ENCODE data around the gene DESI1. TPM values are rescaled to one million over a fixed set of nuclear protein-coding genes. Genes with fewer than 3 reads are reported as not detected.

DESI1 gene
- total RNA-seq, 1 experiment from 2014 or later, result 38.2 TPM

DNA sequence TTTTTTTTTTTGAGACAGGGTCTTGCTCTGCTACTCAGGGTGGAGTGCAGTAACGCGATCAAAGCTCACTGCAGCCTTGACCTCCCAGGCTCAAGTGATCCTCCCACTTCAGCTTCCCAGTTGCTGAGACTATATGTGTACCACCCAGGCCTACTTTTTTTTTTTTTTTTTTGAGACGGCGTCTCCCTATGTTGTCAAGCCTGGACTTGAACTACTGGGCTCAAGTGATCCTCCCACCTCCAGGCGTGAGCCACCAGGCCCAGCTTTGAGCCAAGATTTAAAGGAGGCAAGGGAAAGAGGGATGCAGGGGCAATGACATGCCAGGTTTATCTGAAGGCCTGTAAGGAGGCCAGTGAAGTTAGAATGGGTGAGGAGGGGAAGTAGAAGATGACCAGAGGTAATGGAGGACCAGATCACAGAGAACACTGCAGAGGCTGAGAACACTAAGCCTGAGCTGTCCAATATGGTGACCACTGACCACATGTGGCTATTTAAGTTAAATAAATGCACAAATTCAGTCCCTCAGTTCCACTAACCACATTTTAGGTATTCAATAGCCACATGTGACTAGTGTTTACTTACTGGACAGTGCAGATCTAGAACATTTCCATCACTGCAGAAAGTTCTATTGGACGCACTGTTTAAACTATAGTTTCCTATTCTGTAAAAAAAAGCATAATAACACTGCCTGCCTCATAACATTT is 8.1 kb downstream of the DESI1 start:
- H3K36me3 Mint-ChIP-seq (ENCODE audit: insufficient read depth, unreplicated experiment), result peaks cover 14% of the 10 kb centered on the region
- BruUV-seq (replicated peaks), result no TSS peak
- CTCF ChIA-PET, result no interaction called here
- intact Hi-C loops (cut with micrococcal nuclease; ENCODE audit: unreplicated experiment), result no loop called here
- no peak overlapping the region for H3K27ac Mint-ChIP-seq (ENCODE audit: unreplicated experiment)
- H3K4me1 Mint-ChIP-seq (ENCODE audit: low read depth, unreplicated experiment), result no peaks in the 10 kb centered on the region
- Histone ChIP-seq H3K9me3 (no peaks in the 10 kb centered on the region), H3K27me3 (replicated peaks; ENCODE audit: control insufficient read depth, insufficient read depth, low read length) (no peaks in the 10 kb centered on the region), H3K4me1 (no peaks in the 10 kb centered on the region), H3K4me3 (ENCODE audit: low read depth, low read length) (no peak overlapping the region), H3K36me3 (ENCODE audit: control insufficient read depth, insufficient read depth, low read length) (no peaks in the 10 kb centered on the region; the same call in 1 of the 2 replicates)
- no peaks in the 10 kb centered on the region for H3K9me3 Mint-ChIP-seq (ENCODE audit: unreplicated experiment)
- DNase-seq, result no peak
- POLR2A ChIA-PET, result no interaction called here
- no peaks in the 10 kb centered on the region for H3K27me3 Mint-ChIP-seq (ENCODE audit: insufficient read depth, unreplicated experiment)
- TF ChIP-seq, protein P1, sequence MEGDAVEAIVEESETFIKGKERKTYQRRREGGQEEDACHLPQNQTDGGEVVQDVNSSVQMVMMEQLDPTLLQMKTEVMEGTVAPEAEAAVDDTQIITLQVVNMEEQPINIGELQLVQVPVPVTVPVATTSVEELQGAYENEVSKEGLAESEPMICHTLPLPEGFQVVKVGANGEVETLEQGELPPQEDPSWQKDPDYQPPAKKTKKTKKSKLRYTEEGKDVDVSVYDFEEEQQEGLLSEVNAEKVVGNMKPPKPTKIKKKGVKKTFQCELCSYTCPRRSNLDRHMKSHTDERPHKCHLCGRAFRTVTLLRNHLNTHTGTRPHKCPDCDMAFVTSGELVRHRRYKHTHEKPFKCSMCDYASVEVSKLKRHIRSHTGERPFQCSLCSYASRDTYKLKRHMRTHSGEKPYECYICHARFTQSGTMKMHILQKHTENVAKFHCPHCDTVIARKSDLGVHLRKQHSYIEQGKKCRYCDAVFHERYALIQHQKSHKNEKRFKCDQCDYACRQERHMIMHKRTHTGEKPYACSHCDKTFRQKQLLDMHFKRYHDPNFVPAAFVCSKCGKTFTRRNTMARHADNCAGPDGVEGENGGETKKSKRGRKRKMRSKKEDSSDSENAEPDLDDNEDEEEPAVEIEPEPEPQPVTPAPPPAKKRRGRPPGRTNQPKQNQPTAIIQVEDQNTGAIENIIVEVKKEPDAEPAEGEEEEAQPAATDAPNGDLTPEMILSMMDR (IDR thresholded peaks at IDR 0.05; ENCODE audit: insufficient read depth in 1 of 2, low read depth in 1 of 2, low read length in 1 of 2, severe bottlenecking in 1 of 2, unreplicated experiment in 1 of 2), result no peak
- H3K4me3 Mint-ChIP-seq (ENCODE audit: unreplicated experiment), result no peak overlapping the region

DNA sequence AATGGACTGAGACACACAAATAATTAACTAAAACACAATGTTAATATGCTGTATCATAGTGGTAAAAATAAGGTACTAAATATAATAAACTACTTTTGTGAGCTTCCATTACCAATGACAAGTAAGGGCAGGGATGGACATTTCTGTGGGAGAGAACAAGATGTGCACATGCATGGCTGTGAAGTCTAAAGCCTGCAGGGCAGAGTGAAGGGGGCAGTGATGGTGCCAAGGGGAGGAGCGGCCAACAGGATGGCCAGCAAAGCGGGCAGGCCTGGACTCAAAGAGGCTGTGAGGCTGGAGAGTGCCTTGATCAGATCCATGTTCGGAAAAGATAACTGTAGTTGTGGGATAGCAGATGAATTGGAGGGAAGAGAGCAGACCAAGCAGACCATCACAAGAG is 12.5 kb downstream of the DESI1 start:
- Mint-ChIP-seq H3K4me3 (ENCODE audit: unreplicated experiment) (no peak overlapping the region), H3K27ac (ENCODE audit: unreplicated experiment) (no peak overlapping the region), H3K36me3 (ENCODE audit: insufficient read depth, unreplicated experiment) (peaks cover 28% of the 10 kb centered on the region), H3K4me1 (ENCODE audit: low read depth, unreplicated experiment) (no peaks in the 10 kb centered on the region), H3K27me3 (ENCODE audit: insufficient read depth, unreplicated experiment) (no peaks in the 10 kb centered on the region), H3K9me3 (ENCODE audit: unreplicated experiment) (no peaks in the 10 kb centered on the region)
- H3K4me1 ChIP-seq, result no peaks in the 10 kb centered on the region
- CTCF ChIA-PET, result interaction anchor here (0.7 kb wide), 1 partner anchor 31 kb away, joined by 3 read pairs; no protein-coding TSS in a partner anchor
- TF ChIP-seq, protein P1 (IDR thresholded peaks at IDR 0.05; ENCODE audit: insufficient read depth in 1 of 2, low read depth in 1 of 2, low read length in 1 of 2, severe bottlenecking in 1 of 2, unreplicated experiment in 1 of 2), result no peak
- no TSS peak for BruUV-seq (replicated peaks)
- H3K9me3 ChIP-seq, result no peaks in the 10 kb centered on the region
- POLR2A ChIA-PET, result no interaction called here
- no peaks in the 10 kb centered on the region for H3K27me3 ChIP-seq (replicated peaks; ENCODE audit: control insufficient read depth, insufficient read depth, low read length)
- no peak overlapping the region for H3K4me3 ChIP-seq (ENCODE audit: low read depth, low read length)
- DNase-seq, result no peak
- intact Hi-C loops (cut with micrococcal nuclease; ENCODE audit: unreplicated experiment), result no loop called here
- H3K36me3 ChIP-seq (ENCODE audit: control insufficient read depth, insufficient read depth, low read length), result peaks cover 2% of the 10 kb centered on the region; the same call in 1 of the 2 replicates

DNA sequence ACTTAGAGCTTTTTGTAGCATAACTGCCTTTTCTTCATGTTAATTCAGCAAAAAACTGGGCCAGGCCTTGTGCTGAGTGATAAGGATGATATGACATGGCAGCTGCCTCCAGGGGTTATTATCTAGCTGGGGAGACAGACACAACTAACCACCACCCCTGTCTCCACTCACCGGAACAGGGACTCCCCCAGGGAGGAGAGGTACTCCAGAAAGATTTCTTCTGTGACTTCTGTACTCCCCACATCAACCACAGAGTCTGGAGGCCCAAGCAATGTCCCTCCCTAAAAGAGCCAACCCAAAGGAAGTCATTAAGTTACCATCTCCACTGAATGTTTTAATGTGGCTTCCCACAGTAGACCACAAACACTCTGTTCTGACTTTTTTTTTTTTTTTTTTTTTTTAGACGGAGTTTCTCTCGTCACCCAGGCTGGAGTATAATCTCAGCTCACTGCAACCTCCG is 16.9 kb downstream of the DESI1 start:
- Mint-ChIP-seq H3K9me3 (ENCODE audit: unreplicated experiment) (no peaks in the 10 kb centered on the region), H3K4me1 (ENCODE audit: low read depth, unreplicated experiment) (no peaks in the 10 kb centered on the region), H3K27ac (ENCODE audit: unreplicated experiment) (no peak overlapping the region), H3K36me3 (ENCODE audit: insufficient read depth, unreplicated experiment) (peaks cover 24% of the 10 kb centered on the region), H3K27me3 (ENCODE audit: insufficient read depth, unreplicated experiment) (no peaks in the 10 kb centered on the region), H3K4me3 (ENCODE audit: unreplicated experiment) (no peak overlapping the region)
- intact Hi-C loops (cut with micrococcal nuclease; ENCODE audit: unreplicated experiment), result no loop called here
- Histone ChIP-seq H3K9me3 (no peaks in the 10 kb centered on the region), H3K27me3 (replicated peaks; ENCODE audit: control insufficient read depth, insufficient read depth, low read length) (no peaks in the 10 kb centered on the region), H3K36me3 (ENCODE audit: control insufficient read depth, insufficient read depth, low read length) (peaks cover 2% of the 10 kb centered on the region), H3K4me1 (no peaks in the 10 kb centered on the region), H3K4me3 (ENCODE audit: low read depth, low read length) (no peak overlapping the region)
- CTCF ChIA-PET, result no interaction called here
- no peak for DNase-seq
- POLR2A ChIA-PET, result interaction anchor here (0.7 to 1.3 kb wide), 2 partner anchors 14 to 17 kb away, joined by 3 to 14 read pairs; partner anchors contain the start of genes PMM1 and XRCC6
- TF ChIP-seq, protein P1 (IDR thresholded peaks at IDR 0.05; ENCODE audit: insufficient read depth in 1 of 2, low read depth in 1 of 2, low read length in 1 of 2, severe bottlenecking in 1 of 2, unreplicated experiment in 1 of 2), result no peak
- BruUV-seq (replicated peaks), result no TSS peak
